Measurements from ENCODE around the gene ZBTB7C. TPM values are rescaled to one million over a fixed set of nuclear protein-coding genes. Genes with fewer than 3 reads are reported as not detected.

Gene ZBTB7C
- polyA plus RNA-seq, 2 of the 4 experiments (the other 2 are of a cell fraction) = 0.10 to 0.12 TPM

DNA sequence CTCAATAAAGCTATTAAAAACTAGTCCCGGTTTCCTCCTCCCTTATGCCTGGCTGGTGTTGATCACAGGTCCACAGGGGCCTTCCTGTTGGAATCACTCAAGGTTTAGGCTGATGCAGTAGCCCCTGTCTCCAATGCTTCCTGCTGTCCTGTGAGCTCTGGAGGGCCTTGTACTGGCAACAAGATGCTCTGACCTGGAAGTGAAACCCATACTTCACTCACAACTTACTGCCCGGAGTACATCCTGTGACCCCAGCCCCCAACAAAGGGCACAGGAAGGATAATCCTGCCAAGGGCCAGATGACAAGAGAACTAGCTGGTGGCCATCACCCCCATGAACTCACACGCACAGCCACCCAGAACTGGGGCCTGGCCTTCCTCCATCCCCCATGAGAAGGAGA is 50.3 kb downstream of the ZBTB7C start (continued):
- TF ChIP-seq EHF (CRISPR knock-in tag; IDR thresholded peaks at IDR 0.05) (no peak), HOXA7 (CRISPR knock-in tag; IDR thresholded peaks at IDR 0.05) (no peak), RFX5 (IDR thresholded peaks at IDR 0.05) (no peak), CBX8 (IDR thresholded peaks at IDR 0.05) (no peak)
- TF ChIP-seq, protein P1, sequence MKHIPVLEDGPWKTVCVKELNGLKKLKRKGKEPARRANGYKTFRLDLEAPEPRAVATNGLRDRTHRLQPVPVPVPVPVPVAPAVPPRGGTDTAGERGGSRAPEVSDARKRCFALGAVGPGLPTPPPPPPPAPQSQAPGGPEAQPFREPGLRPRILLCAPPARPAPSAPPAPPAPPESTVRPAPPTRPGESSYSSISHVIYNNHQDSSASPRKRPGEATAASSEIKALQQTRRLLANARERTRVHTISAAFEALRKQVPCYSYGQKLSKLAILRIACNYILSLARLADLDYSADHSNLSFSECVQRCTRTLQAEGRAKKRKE (CRISPR knock-in tag; IDR thresholded peaks at IDR 0.05; ENCODE audit: low read depth) = no peak
- TF ChIP-seq, protein P2, sequence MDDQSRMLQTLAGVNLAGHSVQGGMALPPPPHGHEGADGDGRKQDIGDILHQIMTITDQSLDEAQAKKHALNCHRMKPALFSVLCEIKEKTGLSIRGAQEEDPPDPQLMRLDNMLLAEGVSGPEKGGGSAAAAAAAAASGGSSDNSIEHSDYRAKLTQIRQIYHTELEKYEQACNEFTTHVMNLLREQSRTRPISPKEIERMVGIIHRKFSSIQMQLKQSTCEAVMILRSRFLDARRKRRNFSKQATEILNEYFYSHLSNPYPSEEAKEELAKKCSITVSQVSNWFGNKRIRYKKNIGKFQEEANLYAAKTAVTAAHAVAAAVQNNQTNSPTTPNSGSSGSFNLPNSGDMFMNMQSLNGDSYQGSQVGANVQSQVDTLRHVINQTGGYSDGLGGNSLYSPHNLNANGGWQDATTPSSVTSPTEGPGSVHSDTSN (IDR thresholded peaks at IDR 0.05) = no peak

DNA sequence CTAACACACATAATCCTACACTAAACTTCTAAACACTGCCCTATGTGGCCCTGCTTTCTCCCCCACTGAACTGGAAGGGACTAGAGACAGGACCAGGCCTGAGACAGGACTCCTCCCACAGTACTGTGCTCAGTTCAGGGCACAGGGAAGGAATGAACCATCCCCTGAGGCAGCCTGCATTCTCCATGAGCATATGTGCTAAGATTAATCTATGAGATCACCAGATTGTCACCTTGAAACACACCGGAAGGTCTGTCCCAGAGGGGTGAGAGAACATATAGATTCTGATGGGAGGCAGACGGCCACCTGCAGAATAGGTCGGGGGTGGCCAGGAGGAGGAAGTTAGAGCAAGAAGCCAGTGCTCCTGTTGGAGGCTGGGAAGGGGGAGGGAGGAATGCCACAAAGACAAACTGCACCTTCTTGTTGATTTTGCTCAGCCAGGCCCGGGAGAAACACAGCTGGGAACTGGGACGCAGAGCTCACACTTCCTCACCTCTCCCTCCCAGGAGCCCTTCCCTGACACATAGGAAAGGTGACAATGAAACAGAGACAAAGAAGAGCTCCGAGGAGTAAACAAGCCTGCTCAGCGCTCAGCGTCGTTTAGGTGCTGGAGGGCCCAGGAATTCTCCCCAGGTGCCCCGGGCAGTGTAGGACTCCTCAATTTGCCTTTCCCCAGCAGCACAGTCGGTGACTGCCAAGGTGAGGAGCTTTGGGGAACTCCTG is 52.1 kb downstream of the ZBTB7C start:
- POLR2A ChIA-PET = no interaction called here
- 40% methylated on average over 11 of the region's 11 CpGs for WGBS (ENCODE audit: missing lambda C conversion rate)
- no peak overlapping the region for H3K4me2 ChIP-seq
- no peak for DNase-seq (ENCODE audit: low read depth in 1 of 2, low spot score in 1 of 2)
- H3K27ac ChIP-seq = no peak overlapping the region
- no peak for TF ChIP-seq HEYL (CRISPR knock-in tag; IDR thresholded peaks at IDR 0.05)
- TF ChIP-seq, protein P3, sequence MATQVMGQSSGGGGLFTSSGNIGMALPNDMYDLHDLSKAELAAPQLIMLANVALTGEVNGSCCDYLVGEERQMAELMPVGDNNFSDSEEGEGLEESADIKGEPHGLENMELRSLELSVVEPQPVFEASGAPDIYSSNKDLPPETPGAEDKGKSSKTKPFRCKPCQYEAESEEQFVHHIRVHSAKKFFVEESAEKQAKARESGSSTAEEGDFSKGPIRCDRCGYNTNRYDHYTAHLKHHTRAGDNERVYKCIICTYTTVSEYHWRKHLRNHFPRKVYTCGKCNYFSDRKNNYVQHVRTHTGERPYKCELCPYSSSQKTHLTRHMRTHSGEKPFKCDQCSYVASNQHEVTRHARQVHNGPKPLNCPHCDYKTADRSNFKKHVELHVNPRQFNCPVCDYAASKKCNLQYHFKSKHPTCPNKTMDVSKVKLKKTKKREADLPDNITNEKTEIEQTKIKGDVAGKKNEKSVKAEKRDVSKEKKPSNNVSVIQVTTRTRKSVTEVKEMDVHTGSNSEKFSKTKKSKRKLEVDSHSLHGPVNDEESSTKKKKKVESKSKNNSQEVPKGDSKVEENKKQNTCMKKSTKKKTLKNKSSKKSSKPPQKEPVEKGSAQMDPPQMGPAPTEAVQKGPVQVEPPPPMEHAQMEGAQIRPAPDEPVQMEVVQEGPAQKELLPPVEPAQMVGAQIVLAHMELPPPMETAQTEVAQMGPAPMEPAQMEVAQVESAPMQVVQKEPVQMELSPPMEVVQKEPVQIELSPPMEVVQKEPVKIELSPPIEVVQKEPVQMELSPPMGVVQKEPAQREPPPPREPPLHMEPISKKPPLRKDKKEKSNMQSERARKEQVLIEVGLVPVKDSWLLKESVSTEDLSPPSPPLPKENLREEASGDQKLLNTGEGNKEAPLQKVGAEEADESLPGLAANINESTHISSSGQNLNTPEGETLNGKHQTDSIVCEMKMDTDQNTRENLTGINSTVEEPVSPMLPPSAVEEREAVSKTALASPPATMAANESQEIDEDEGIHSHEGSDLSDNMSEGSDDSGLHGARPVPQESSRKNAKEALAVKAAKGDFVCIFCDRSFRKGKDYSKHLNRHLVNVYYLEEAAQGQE (IDR thresholded peaks at IDR 0.05) = no peak
- TF ChIP-seq EHF (CRISPR knock-in tag; IDR thresholded peaks at IDR 0.05) = no peak
- TF ChIP-seq, protein P1 (CRISPR knock-in tag; IDR thresholded peaks at IDR 0.05; ENCODE audit: low read depth) = no peak
- TF ChIP-seq ZSCAN20 (CRISPR knock-in tag; IDR thresholded peaks at IDR 0.05) = no peak
- no peak for TF ChIP-seq MAFK (IDR thresholded peaks at IDR 0.05; ENCODE audit: partially characterized antibody)
- TF ChIP-seq CHD2 (IDR thresholded peaks at IDR 0.05; ENCODE audit: low read length, partially characterized antibody) = no peak
- TF ChIP-seq HDAC2 (IDR thresholded peaks at IDR 0.05) = no peak
- no peak for TF ChIP-seq RARB (CRISPR knock-in tag; IDR thresholded peaks at IDR 0.05)
- TF ChIP-seq, protein P4, sequence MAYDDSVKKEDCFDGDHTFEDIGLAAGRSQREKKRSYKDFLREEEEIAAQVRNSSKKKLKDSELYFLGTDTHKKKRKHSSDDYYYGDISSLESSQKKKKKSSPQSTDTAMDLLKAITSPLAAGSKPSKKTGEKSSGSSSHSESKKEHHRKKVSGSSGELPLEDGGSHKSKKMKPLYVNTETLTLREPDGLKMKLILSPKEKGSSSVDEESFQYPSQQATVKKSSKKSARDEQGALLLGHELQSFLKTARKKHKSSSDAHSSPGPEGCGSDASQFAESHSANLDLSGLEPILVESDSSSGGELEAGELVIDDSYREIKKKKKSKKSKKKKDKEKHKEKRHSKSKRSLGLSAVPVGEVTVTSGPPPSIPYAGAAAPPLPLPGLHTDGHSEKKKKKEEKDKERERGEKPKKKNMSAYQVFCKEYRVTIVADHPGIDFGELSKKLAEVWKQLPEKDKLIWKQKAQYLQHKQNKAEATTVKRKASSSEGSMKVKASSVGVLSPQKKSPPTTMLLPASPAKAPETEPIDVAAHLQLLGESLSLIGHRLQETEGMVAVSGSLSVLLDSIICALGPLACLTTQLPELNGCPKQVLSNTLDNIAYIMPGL (CRISPR knock-in tag; IDR thresholded peaks at IDR 0.05; ENCODE audit: borderline replicate concordance) = no peak
- no peak for TF ChIP-seq EHMT2 (IDR thresholded peaks at IDR 0.05; ENCODE audit: low read depth)
- TF ChIP-seq ESRRA (IDR thresholded peaks at IDR 0.05; ENCODE audit: borderline replicate concordance, low read length) = no peak
- TF ChIP-seq RCOR1 (IDR thresholded peaks at IDR 0.05; ENCODE audit: low read depth, low read length) = no peak
- TF ChIP-seq MAZ (IDR thresholded peaks at IDR 0.05; ENCODE audit: borderline replicate concordance, low read depth, low read length) = no peak
- no peak for TF ChIP-seq MYC (IDR thresholded peaks at IDR 0.05; ENCODE audit: borderline replicate concordance, low read length)
- CTCF ChIA-PET = interaction anchor here (1.4 to 1.5 kb wide), 2 partner anchors 12 to 127 kb away, joined by 3 to 6 read pairs; no protein-coding TSS in a partner anchor
- ATAC-seq = no peak
- no peaks in the 10 kb centered on the region for H3K4me1 ChIP-seq
- no peak overlapping the region for H3K4me3 ChIP-seq
- no peaks in the 10 kb centered on the region for H3K9me3 ChIP-seq
- FAIRE-seq = no peak

All from A549 (cell line).